Measurements from ENCODE around the gene GDPD1.

Gene GDPD1

DNA sequence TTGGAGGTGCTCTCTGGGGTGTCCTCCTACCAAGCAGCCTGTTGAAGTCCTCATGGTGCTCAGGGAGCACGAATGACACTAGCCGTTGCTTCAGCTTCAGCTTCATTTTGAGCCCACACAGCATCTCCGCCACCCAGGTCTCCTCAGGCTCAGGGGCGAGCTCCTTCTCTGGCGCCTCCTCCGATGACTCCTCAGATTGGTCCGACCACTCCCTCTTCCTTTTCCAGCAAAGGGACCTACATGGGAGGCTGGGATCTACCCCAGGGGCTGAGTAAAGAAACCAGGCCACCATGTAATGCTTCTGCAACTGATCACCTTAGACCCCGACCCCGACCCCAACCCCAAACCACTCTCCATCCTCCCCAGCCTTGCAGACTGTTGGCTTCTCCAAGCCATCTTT, 38.8 kb upstream of the GDPD1 start:
- CTCF ChIA-PET = no interaction called here

DNA sequence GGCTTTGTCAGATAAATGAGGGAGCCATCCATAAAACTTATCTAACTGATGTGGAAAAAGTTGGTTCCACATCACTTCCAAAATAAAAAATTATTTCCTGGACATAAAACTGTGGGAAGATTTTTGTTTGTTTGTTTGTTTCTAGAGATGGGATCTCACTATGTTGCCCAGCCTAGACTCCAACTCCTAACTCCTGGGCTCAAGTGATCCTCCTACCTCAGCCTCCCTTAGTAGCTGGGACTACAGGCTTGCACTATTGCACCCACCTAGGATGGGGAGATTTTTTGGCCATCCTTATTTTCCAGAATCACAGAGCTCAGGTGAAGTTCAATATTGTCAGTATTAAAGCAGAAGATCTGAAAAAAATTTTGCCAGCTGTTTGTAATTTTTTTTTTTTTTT, 34.3 kb upstream of the GDPD1 start:
- CTCF ChIA-PET = no interaction called here
- TF ChIP-seq FOXM1 (IDR thresholded peaks at IDR 0.05; ENCODE audit: borderline replicate concordance) = no peak
- TF ChIP-seq SP1 (IDR thresholded peaks at IDR 0.05) = no peak
- TF ChIP-seq NFRKB (IDR thresholded peaks at IDR 0.05) = no peak
- TF ChIP-seq, protein P1, sequence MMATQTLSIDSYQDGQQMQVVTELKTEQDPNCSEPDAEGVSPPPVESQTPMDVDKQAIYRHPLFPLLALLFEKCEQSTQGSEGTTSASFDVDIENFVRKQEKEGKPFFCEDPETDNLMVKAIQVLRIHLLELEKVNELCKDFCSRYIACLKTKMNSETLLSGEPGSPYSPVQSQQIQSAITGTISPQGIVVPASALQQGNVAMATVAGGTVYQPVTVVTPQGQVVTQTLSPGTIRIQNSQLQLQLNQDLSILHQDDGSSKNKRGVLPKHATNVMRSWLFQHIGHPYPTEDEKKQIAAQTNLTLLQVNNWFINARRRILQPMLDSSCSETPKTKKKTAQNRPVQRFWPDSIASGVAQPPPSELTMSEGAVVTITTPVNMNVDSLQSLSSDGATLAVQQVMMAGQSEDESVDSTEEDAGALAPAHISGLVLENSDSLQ (IDR thresholded peaks at IDR 0.05) = no peak
- no peak for TF ChIP-seq ARNT (IDR thresholded peaks at IDR 0.05)
- no peak for TF ChIP-seq ELF4 (IDR thresholded peaks at IDR 0.05)
- TF ChIP-seq BHLHE40 (IDR thresholded peaks at IDR 0.05; ENCODE audit: borderline replicate concordance) = no peak
- TF ChIP-seq FOXK2 (IDR thresholded peaks at IDR 0.05) = no peak
- no peak for TF ChIP-seq L3MBTL2 (conservative IDR thresholded peaks at IDR 0.05)
- no peak for TF ChIP-seq LEF1 (IDR thresholded peaks at IDR 0.05; ENCODE audit: borderline replicate concordance)
- no peak for TF ChIP-seq ZNF384 (IDR thresholded peaks at IDR 0.05)
- TF ChIP-seq SUZ12 (IDR thresholded peaks at IDR 0.05) = no peak
- POLR2A ChIA-PET = interaction anchor here (0.8 kb wide), 1 partner anchor 34 kb away, joined by 3 read pairs; the partner anchor contains the start of gene GDPD1
- DNase-seq (ENCODE audit: extremely low spot score) = no peak

More for the DNA sequence above, 38.8 kb upstream of the GDPD1 start:
- TF ChIP-seq SUZ12 (IDR thresholded peaks at IDR 0.05) (no peak), FOXK2 (IDR thresholded peaks at IDR 0.05) (no peak), CTBP1 (IDR thresholded peaks at IDR 0.05; ENCODE audit: borderline replicate concordance) (no peak), SP1 (IDR thresholded peaks at IDR 0.05) (no peak), L3MBTL2 (conservative IDR thresholded peaks at IDR 0.05) (no peak), ELF4 (IDR thresholded peaks at IDR 0.05) (no peak), ZNF384 (IDR thresholded peaks at IDR 0.05) (no peak), BHLHE40 (IDR thresholded peaks at IDR 0.05; ENCODE audit: borderline replicate concordance) (no peak), LEF1 (IDR thresholded peaks at IDR 0.05; ENCODE audit: borderline replicate concordance) (no peak), ARNT (IDR thresholded peaks at IDR 0.05) (no peak), NFRKB (IDR thresholded peaks at IDR 0.05) (no peak), TARDBP (IDR thresholded peaks at IDR 0.05) (no peak), FOXA1 (IDR thresholded peaks at IDR 0.05) (no peak), HDGF (IDR thresholded peaks at IDR 0.05; ENCODE audit: borderline replicate concordance) (no peak), FOXM1 (IDR thresholded peaks at IDR 0.05; ENCODE audit: borderline replicate concordance) (no peak)
- TF ChIP-seq, protein P1 (IDR thresholded peaks at IDR 0.05) = no peak
- POLR2A ChIA-PET = no interaction called here
- no peak for DNase-seq (ENCODE audit: extremely low spot score)

DNA sequence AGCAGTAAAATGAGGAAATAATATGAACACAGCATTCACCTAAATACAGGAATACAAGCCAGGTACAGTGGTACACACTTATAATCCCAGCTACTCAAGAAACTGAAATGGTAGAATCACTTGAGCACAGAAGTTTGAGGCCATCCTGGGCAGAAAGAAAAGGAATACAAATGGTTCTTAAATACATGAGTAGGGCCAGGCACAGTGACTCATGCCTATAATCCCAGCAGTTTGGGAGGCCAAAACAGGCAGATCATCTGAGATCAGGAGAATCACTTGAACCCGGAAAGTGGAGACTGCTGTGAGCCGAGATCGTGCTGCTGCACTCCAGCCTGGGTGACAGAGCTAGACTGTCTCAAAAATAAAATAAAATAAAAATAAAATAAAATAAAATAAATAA, 33.5 kb upstream of the GDPD1 start:
- TF ChIP-seq FOXK2 (IDR thresholded peaks at IDR 0.05) (no peak), SUZ12 (IDR thresholded peaks at IDR 0.05) (no peak), BHLHE40 (IDR thresholded peaks at IDR 0.05; ENCODE audit: borderline replicate concordance) (no peak), TARDBP (IDR thresholded peaks at IDR 0.05) (no peak), ZNF384 (IDR thresholded peaks at IDR 0.05) (no peak), LEF1 (IDR thresholded peaks at IDR 0.05; ENCODE audit: borderline replicate concordance) (no peak), L3MBTL2 (conservative IDR thresholded peaks at IDR 0.05) (no peak), SP1 (IDR thresholded peaks at IDR 0.05) (no peak), FOXM1 (IDR thresholded peaks at IDR 0.05; ENCODE audit: borderline replicate concordance) (no peak)
- CTCF ChIA-PET = no interaction called here
- POLR2A ChIA-PET = no interaction called here
- no peak for DNase-seq (ENCODE audit: extremely low spot score)

DNA sequence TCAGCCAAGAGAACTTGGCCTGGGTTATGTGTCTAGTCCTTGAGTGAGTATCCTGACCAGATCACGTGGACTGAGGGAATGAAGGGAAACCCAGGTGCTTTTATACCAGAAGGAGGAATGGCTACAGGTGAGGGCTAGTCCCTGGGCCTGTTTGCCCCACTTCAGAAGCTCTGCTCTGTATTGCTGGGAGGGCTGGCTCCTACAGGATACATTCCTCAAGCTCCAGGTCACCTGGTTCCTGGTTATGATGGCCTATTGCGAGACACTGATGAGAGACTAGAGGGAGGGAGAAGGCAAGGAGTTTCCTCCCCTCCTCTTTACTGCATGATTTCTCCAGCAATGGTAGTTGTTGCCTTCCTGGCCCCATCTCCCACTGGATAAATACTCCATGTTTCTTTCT, 29.5 kb upstream of the GDPD1 start:
- POLR2A ChIA-PET = no interaction called here
- CTCF ChIA-PET = no interaction called here
- no peak for DNase-seq (ENCODE audit: extremely low spot score)
- TF ChIP-seq SP1 (IDR thresholded peaks at IDR 0.05) (no peak), ZNF384 (IDR thresholded peaks at IDR 0.05) (no peak), NFRKB (IDR thresholded peaks at IDR 0.05) (no peak)
- TF ChIP-seq, protein P1 (IDR thresholded peaks at IDR 0.05) = no peak

DNA sequence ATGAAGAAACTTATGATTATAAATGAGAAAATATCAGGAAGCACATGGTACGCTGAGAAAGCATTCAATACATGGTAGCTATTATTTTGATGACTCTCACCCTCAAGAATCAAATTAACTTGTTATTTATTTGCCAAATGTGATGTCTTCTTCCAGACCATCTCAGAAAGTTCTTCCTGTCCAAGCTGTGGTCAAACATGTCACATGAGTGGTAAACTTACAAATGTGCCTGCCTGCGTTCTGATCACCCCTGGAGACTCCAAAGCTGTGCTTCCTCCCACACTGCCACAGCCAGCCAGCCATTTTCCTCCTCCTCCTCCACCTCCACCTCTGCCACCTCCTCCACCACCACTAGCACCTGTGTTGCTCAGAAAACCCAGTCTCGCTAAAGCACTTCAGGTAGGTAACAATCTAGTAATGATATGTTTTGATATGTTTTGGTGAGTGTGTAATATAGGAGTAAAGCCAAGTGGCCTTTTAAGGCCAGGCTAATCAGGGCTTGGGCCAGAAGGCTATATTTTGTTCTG, 26.9 kb upstream of the GDPD1 start:
- ChIA-PET CTCF (no interaction called here), POLR2A (no interaction called here)
- TF ChIP-seq, protein P1 (IDR thresholded peaks at IDR 0.05) = no peak
- no peak for TF ChIP-seq ELF4 (IDR thresholded peaks at IDR 0.05)
- TF ChIP-seq TARDBP (IDR thresholded peaks at IDR 0.05) = no peak
- no peak for TF ChIP-seq LEF1 (IDR thresholded peaks at IDR 0.05; ENCODE audit: borderline replicate concordance)
- no peak for TF ChIP-seq SP1 (IDR thresholded peaks at IDR 0.05)
- no peak for TF ChIP-seq HDGF (IDR thresholded peaks at IDR 0.05; ENCODE audit: borderline replicate concordance)
- TF ChIP-seq FOXA1 (IDR thresholded peaks at IDR 0.05) = no peak
- no peak for TF ChIP-seq ZNF384 (IDR thresholded peaks at IDR 0.05)
- no peak for TF ChIP-seq ARNT (IDR thresholded peaks at IDR 0.05)
- TF ChIP-seq L3MBTL2 (conservative IDR thresholded peaks at IDR 0.05) = no peak
- TF ChIP-seq BHLHE40 (IDR thresholded peaks at IDR 0.05; ENCODE audit: borderline replicate concordance) = no peak
- TF ChIP-seq FOXM1 (IDR thresholded peaks at IDR 0.05; ENCODE audit: borderline replicate concordance) = no peak
- no peak for TF ChIP-seq SUZ12 (IDR thresholded peaks at IDR 0.05)
- TF ChIP-seq NFRKB (IDR thresholded peaks at IDR 0.05) = no peak
- DNase-seq (ENCODE audit: extremely low spot score) = no peak

DNA sequence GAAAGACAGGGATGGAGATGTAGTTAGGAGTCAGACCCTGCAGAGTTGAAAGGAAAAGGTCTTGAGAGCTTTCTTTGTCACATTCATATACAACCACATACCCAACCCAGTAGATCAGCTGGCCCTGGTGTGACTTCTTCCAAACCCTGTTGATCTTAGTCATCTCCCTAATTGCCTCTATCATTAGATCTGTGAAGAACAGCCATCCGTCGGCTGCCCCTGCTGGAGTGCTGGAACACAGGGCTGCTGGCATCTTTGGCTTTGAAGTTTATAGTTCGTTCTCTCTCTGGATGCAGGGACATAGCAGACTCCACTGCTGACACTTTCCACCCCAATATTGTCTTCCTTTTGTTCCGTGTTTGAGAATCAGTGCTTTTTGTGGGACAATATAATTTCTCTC, 20.9 kb upstream of the GDPD1 start:
- DNase-seq (ENCODE audit: extremely low spot score) = no peak
- no peak for TF ChIP-seq ARNT (IDR thresholded peaks at IDR 0.05)
- no peak for TF ChIP-seq ZNF384 (IDR thresholded peaks at IDR 0.05)
- no peak for TF ChIP-seq CTBP1 (IDR thresholded peaks at IDR 0.05; ENCODE audit: borderline replicate concordance)
- no peak for TF ChIP-seq BHLHE40 (IDR thresholded peaks at IDR 0.05; ENCODE audit: borderline replicate concordance)
- TF ChIP-seq TARDBP (IDR thresholded peaks at IDR 0.05) = no peak
- no peak for TF ChIP-seq FOXK2 (IDR thresholded peaks at IDR 0.05)
- TF ChIP-seq SP1 (IDR thresholded peaks at IDR 0.05) = no peak
- no peak for TF ChIP-seq FOXA1 (IDR thresholded peaks at IDR 0.05)
- no peak for TF ChIP-seq ELF4 (IDR thresholded peaks at IDR 0.05)
- TF ChIP-seq LEF1 (IDR thresholded peaks at IDR 0.05; ENCODE audit: borderline replicate concordance) = no peak
- TF ChIP-seq, protein P1 (IDR thresholded peaks at IDR 0.05) = no peak
- CTCF ChIA-PET = no interaction called here
- POLR2A ChIA-PET = no interaction called here

Data from HEK293T (cell line).